ENCODE results near the gene GRIN3B.
"Not testable (repeated sequence)": the region's sequence is repeated elsewhere in the genome, so short reads cannot be mapped to it uniquely, and the experiment has no call there.

GRIN3B gene

GRCh38 chr19:957578-957977 lies 42.6 kb upstream of the GRIN3B start:
- H3K36me3 ChIP-seq (ENCODE audit: control insufficient read depth, insufficient read depth, low read length); H3K27me3 ChIP-seq (ENCODE audit: control insufficient read depth, insufficient read depth, low read length); H3K9me3 ChIP-seq (ENCODE audit: control insufficient read depth, insufficient read depth, low read length); DNase-seq (ENCODE audit: low read depth, low spot score); H3K4me3 ChIP-seq (ENCODE audit: low read length); H3K27ac ChIP-seq (ENCODE audit: low read length); H3K4me1 ChIP-seq (ENCODE audit: control insufficient read depth, insufficient read depth, low read length): not testable (repeated sequence)
- WGBS (ENCODE audit: insufficient coverage, insufficient read length): no CpG with 5 or more reads among the region's 9 CpGs

- WGBS (ENCODE audit: insufficient coverage, insufficient read length): no CpG with 5 or more reads among the region's 36 CpGs
These were observed 41.0 kb upstream of the GRIN3B start for GRCh38 chr19:958967-959855.

GRCh38 chr19:960020-960419 lies 40.2 kb upstream of the GRIN3B start:
- DNase-seq (ENCODE audit: low read depth, low spot score): no peak
- no CpG with 5 or more reads among the region's 12 CpGs for WGBS (ENCODE audit: insufficient coverage, insufficient read length)
- no peaks in the 10 kb centered on the region for H3K27me3 ChIP-seq (ENCODE audit: control insufficient read depth, insufficient read depth, low read length)
- no peak overlapping the region for H3K27ac ChIP-seq (ENCODE audit: low read length)
- peaks cover 14% of the 10 kb centered on the region for H3K36me3 ChIP-seq (ENCODE audit: control insufficient read depth, insufficient read depth, low read length)
- H3K4me3 ChIP-seq (ENCODE audit: low read length): no peak overlapping the region
- peaks cover 2% of the 10 kb centered on the region; the same call in 1 of the 2 replicates for H3K4me1 ChIP-seq (ENCODE audit: control insufficient read depth, insufficient read depth, low read length)
- no peaks in the 10 kb centered on the region for H3K9me3 ChIP-seq (ENCODE audit: control insufficient read depth, insufficient read depth, low read length)

More at GRCh38 chr19:958967-959855, 41.0 kb upstream of the GRIN3B start:
- Histone ChIP-seq H3K4me3 (ENCODE audit: low read length) (no peak overlapping the region), H3K9me3 (ENCODE audit: control insufficient read depth, insufficient read depth, low read length) (no peaks in the 10 kb centered on the region), H3K27me3 (ENCODE audit: control insufficient read depth, insufficient read depth, low read length) (no peaks in the 10 kb centered on the region), H3K4me1 (ENCODE audit: control insufficient read depth, insufficient read depth, low read length) (peaks cover 3% of the 10 kb centered on the region), H3K36me3 (ENCODE audit: control insufficient read depth, insufficient read depth, low read length) (peaks cover 6% of the 10 kb centered on the region), H3K27ac (ENCODE audit: low read length) (no peak overlapping the region)
- no peak for DNase-seq (ENCODE audit: low read depth, low spot score)

GRCh38 chr19:960601-960938 lies 39.6 kb upstream of the GRIN3B start:
- H3K27ac ChIP-seq (ENCODE audit: low read length): no peak overlapping the region
- no peak overlapping the region for H3K4me3 ChIP-seq (ENCODE audit: low read length)
- H3K4me1 ChIP-seq (ENCODE audit: control insufficient read depth, insufficient read depth, low read length): peaks cover under 1% of the 10 kb centered on the region; the same call in 1 of the 2 replicates
- peaks cover 16% of the 10 kb centered on the region for H3K36me3 ChIP-seq (ENCODE audit: control insufficient read depth, insufficient read depth, low read length)
- no peak for DNase-seq (ENCODE audit: low read depth, low spot score)
- H3K27me3 ChIP-seq (ENCODE audit: control insufficient read depth, insufficient read depth, low read length): no peaks in the 10 kb centered on the region
- no peaks in the 10 kb centered on the region for H3K9me3 ChIP-seq (ENCODE audit: control insufficient read depth, insufficient read depth, low read length)
- no CpG with 5 or more reads among the region's 8 CpGs for WGBS (ENCODE audit: insufficient coverage, insufficient read length)

- peaks cover 20% of the 10 kb centered on the region for H3K36me3 ChIP-seq (ENCODE audit: control insufficient read depth, insufficient read depth, low read length)
These were observed 38.2 kb upstream of the GRIN3B start for GRCh38 chr19:961866-962620.

GRCh38 chr19:962683-963400 lies 37.4 kb upstream of the GRIN3B start:
- Histone ChIP-seq H3K4me3 (ENCODE audit: low read length) (no peak overlapping the region), H3K36me3 (ENCODE audit: control insufficient read depth, insufficient read depth, low read length) (peaks cover 20% of the 10 kb centered on the region), H3K9me3 (ENCODE audit: control insufficient read depth, insufficient read depth, low read length) (no peaks in the 10 kb centered on the region), H3K27ac (ENCODE audit: low read length) (no peak overlapping the region), H3K27me3 (ENCODE audit: control insufficient read depth, insufficient read depth, low read length) (no peaks in the 10 kb centered on the region), H3K4me1 (ENCODE audit: control insufficient read depth, insufficient read depth, low read length) (no peaks in the 10 kb centered on the region; the same call in 1 of the 2 replicates)
- no peak for DNase-seq (ENCODE audit: low read depth, low spot score)
- WGBS (ENCODE audit: insufficient coverage, insufficient read length): no CpG with 5 or more reads among the region's 31 CpGs

More at GRCh38 chr19:961866-962620, 38.2 kb upstream of the GRIN3B start:
- Histone ChIP-seq H3K9me3 (ENCODE audit: control insufficient read depth, insufficient read depth, low read length) (no peaks in the 10 kb centered on the region), H3K27ac (ENCODE audit: low read length) (no peak overlapping the region), H3K4me1 (ENCODE audit: control insufficient read depth, insufficient read depth, low read length) (no peaks in the 10 kb centered on the region; the same call in 1 of the 2 replicates), H3K27me3 (ENCODE audit: control insufficient read depth, insufficient read depth, low read length) (no peaks in the 10 kb centered on the region), H3K4me3 (ENCODE audit: low read length) (no peak overlapping the region)
- no peak for DNase-seq (ENCODE audit: low read depth, low spot score)
- no CpG with 5 or more reads among the region's 14 CpGs for WGBS (ENCODE audit: insufficient coverage, insufficient read length)

GRCh38 chr19:963486-963951 lies 36.7 kb upstream of the GRIN3B start:
- H3K27ac ChIP-seq (ENCODE audit: low read length): no peak overlapping the region
- no peaks in the 10 kb centered on the region for H3K27me3 ChIP-seq (ENCODE audit: control insufficient read depth, insufficient read depth, low read length)
- no peaks in the 10 kb centered on the region; the same call in 1 of the 2 replicates for H3K4me1 ChIP-seq (ENCODE audit: control insufficient read depth, insufficient read depth, low read length)
- H3K36me3 ChIP-seq (ENCODE audit: control insufficient read depth, insufficient read depth, low read length): peaks cover 23% of the 10 kb centered on the region
- no CpG with 5 or more reads among the region's 11 CpGs for WGBS (ENCODE audit: insufficient coverage, insufficient read length)
- no peak for DNase-seq (ENCODE audit: low read depth, low spot score)
- H3K4me3 ChIP-seq (ENCODE audit: low read length): no peak overlapping the region
- H3K9me3 ChIP-seq (ENCODE audit: control insufficient read depth, insufficient read depth, low read length): no peaks in the 10 kb centered on the region

- Histone ChIP-seq H3K4me1 (ENCODE audit: control insufficient read depth, insufficient read depth, low read length) (no peaks in the 10 kb centered on the region; the same call in 1 of the 2 replicates), H3K4me3 (ENCODE audit: low read length) (no peak overlapping the region), H3K27ac (ENCODE audit: low read length) (no peak overlapping the region), H3K27me3 (ENCODE audit: control insufficient read depth, insufficient read depth, low read length) (no peaks in the 10 kb centered on the region), H3K9me3 (ENCODE audit: control insufficient read depth, insufficient read depth, low read length) (no peaks in the 10 kb centered on the region), H3K36me3 (ENCODE audit: control insufficient read depth, insufficient read depth, low read length) (peaks cover 27% of the 10 kb centered on the region)
- no peak for DNase-seq (ENCODE audit: low read depth, low spot score)
- WGBS (ENCODE audit: insufficient coverage, insufficient read length): no CpG with 5 or more reads among the region's 16 CpGs
These were observed 36.1 kb upstream of the GRIN3B start for GRCh38 chr19:964116-964520.

- H3K4me1 ChIP-seq (ENCODE audit: control insufficient read depth, insufficient read depth, low read length): no peaks in the 10 kb centered on the region; the same call in 1 of the 2 replicates
- H3K27ac ChIP-seq (ENCODE audit: low read length): no peak overlapping the region
- no peaks in the 10 kb centered on the region for H3K9me3 ChIP-seq (ENCODE audit: control insufficient read depth, insufficient read depth, low read length)
- H3K27me3 ChIP-seq (ENCODE audit: control insufficient read depth, insufficient read depth, low read length): no peaks in the 10 kb centered on the region
- no peak overlapping the region for H3K4me3 ChIP-seq (ENCODE audit: low read length)
- whole genome bisulfite sequencing (ENCODE audit: insufficient coverage, insufficient read length): no CpG with 5 or more reads among the region's 19 CpGs
- H3K36me3 ChIP-seq (ENCODE audit: control insufficient read depth, insufficient read depth, low read length): peaks cover 27% of the 10 kb centered on the region
- no peak for DNase-seq (ENCODE audit: low read depth, low spot score)
These were observed 35.2 kb upstream of the GRIN3B start for GRCh38 chr19:964761-965694.
